ENCODE measurements around the gene MYO9B. TPM values are rescaled to one million over a fixed set of nuclear protein-coding genes. Genes with fewer than 3 reads are reported as not detected.

Gene MYO9B
- total and polyA plus RNA-seq, 2 experiments from 2014 or later, result 20.1 to 71.8 TPM

GRCh38 chr19:17055636-17056035, 19.9 kb upstream of the MYO9B start:
- Histone ChIP-seq H3K27me3 (replicated peaks; ENCODE audit: insufficient read depth) (no peaks in the 10 kb centered on the region), H3K4me2 (ENCODE audit: unreplicated experiment) (no peak overlapping the region), H3K9ac (no peak overlapping the region), H4K20me1 (ENCODE audit: insufficient read depth) (no peaks in the 10 kb centered on the region), H3K27ac (no peak overlapping the region), H3K4me1 (ENCODE audit: insufficient read depth) (no peaks in the 10 kb centered on the region), H3K79me2 (ENCODE audit: insufficient read depth) (no peaks in the 10 kb centered on the region), H3K9me2 (ENCODE audit: insufficient read depth) (no peaks in the 10 kb centered on the region), H3F3A (ENCODE audit: insufficient read depth) (no peaks in the 10 kb centered on the region), H3K36me3 (ENCODE audit: low read depth) (peaks cover 12% of the 10 kb centered on the region; the same call in 1 of the 2 replicates), H3K9me3 (ENCODE audit: low read depth) (no peaks in the 10 kb centered on the region), H2AFZ (no peak overlapping the region), H3K4me3 (no peak overlapping the region)
- DNase-seq, result no peak
- TF ChIP-seq EZH2phosphoT487 (IDR thresholded peaks at IDR 0.05; ENCODE audit: insufficient read depth, low read depth) (no peak), EZH2 (IDR thresholded peaks at IDR 0.05; ENCODE audit: insufficient read depth, poor library complexity, severe bottlenecking) (no peak)
- 97 to 99% methylated on average over 15 of the region's 15 CpGs for WGBS, 2 experiments (ENCODE audit: low coverage in 1 of 2, low lambda C conversion rate in 2 of 2, missing lambda C conversion rate in 2 of 2)
- in situ Hi-C loops (cut with MboI), result loop anchor here (10.0 kb wide), 1 partner anchor 271 kb away; no protein-coding TSS in a partner anchor

- peak; percentile 55 for DNase-seq
- H3K4me3 ChIP-seq, result no peak overlapping the region
- no peak overlapping the region for H3K4me2 ChIP-seq (ENCODE audit: unreplicated experiment)
- H3K36me3 ChIP-seq (ENCODE audit: low read depth), result peaks cover 12% of the 10 kb centered on the region; the same call in 1 of the 2 replicates
- no peaks in the 10 kb centered on the region for H4K20me1 ChIP-seq (ENCODE audit: insufficient read depth)
- no peak overlapping the region for H3K27ac ChIP-seq
- no peak overlapping the region for H2AFZ ChIP-seq
- H3K9me2 ChIP-seq (ENCODE audit: insufficient read depth), result no peaks in the 10 kb centered on the region
- no peaks in the 10 kb centered on the region for H3K9me3 ChIP-seq (ENCODE audit: low read depth)
- peaks cover 6% of the 10 kb centered on the region; the same call in 1 of the 2 replicates for H3K79me2 ChIP-seq (ENCODE audit: insufficient read depth)
- TF ChIP-seq EZH2phosphoT487 (IDR thresholded peaks at IDR 0.05; ENCODE audit: insufficient read depth, low read depth), result no peak
- TF ChIP-seq EZH2 (IDR thresholded peaks at IDR 0.05; ENCODE audit: insufficient read depth, poor library complexity, severe bottlenecking), result no peak
- no peak overlapping the region for H3K9ac ChIP-seq
- 99 to 100% methylated on average over 8 of the region's 8 CpGs for WGBS, 2 experiments (ENCODE audit: low coverage in 1 of 2, low lambda C conversion rate in 2 of 2, missing lambda C conversion rate in 2 of 2)
- in situ Hi-C loops (cut with MboI), result loop anchor here (10.0 kb wide), 1 partner anchor 273 kb away; no protein-coding TSS in a partner anchor
- H3K4me1 ChIP-seq (ENCODE audit: insufficient read depth), result no peaks in the 10 kb centered on the region
- H3K27me3 ChIP-seq (replicated peaks; ENCODE audit: insufficient read depth), result no peaks in the 10 kb centered on the region
- no peaks in the 10 kb centered on the region for H3F3A ChIP-seq (ENCODE audit: insufficient read depth)
Observed at GRCh38 chr19:17058236-17058635, 17.3 kb upstream of the MYO9B start.

GRCh38 chr19:17060802-17061201, 14.8 kb upstream of the MYO9B start:
- no peak for DNase-seq
- Histone ChIP-seq H3K4me1 (ENCODE audit: insufficient read depth) (no peaks in the 10 kb centered on the region), H3K9me2 (ENCODE audit: insufficient read depth) (no peaks in the 10 kb centered on the region), H3F3A (ENCODE audit: insufficient read depth) (no peaks in the 10 kb centered on the region), H3K27me3 (replicated peaks; ENCODE audit: insufficient read depth) (no peaks in the 10 kb centered on the region), H3K27ac (no peak overlapping the region), H3K79me2 (ENCODE audit: insufficient read depth) (peaks cover 29% of the 10 kb centered on the region), H3K36me3 (ENCODE audit: low read depth) (peaks cover 12% of the 10 kb centered on the region; the same call in 1 of the 2 replicates), H4K20me1 (ENCODE audit: insufficient read depth) (no peaks in the 10 kb centered on the region), H3K9me3 (ENCODE audit: low read depth) (no peaks in the 10 kb centered on the region), H3K4me2 (ENCODE audit: unreplicated experiment) (no peak overlapping the region), H3K9ac (no peak overlapping the region), H2AFZ (no peak overlapping the region), H3K4me3 (no peak overlapping the region)
- in situ Hi-C loops (cut with MboI), result no loop called here
- TF ChIP-seq EZH2 (IDR thresholded peaks at IDR 0.05; ENCODE audit: insufficient read depth, poor library complexity, severe bottlenecking) (no peak), EZH2phosphoT487 (IDR thresholded peaks at IDR 0.05; ENCODE audit: insufficient read depth, low read depth) (no peak)
- 95 to 96% methylated on average over 3 of the region's 3 CpGs for WGBS, 2 experiments (ENCODE audit: low coverage in 1 of 2, low lambda C conversion rate in 2 of 2, missing lambda C conversion rate in 2 of 2)

GRCh38 chr19:17061205-17061604, 14.4 kb upstream of the MYO9B start:
- Histone ChIP-seq H3K27ac (no peak overlapping the region), H3K9me3 (ENCODE audit: low read depth) (no peaks in the 10 kb centered on the region), H3K36me3 (ENCODE audit: low read depth) (peaks cover 12% of the 10 kb centered on the region; the same call in 1 of the 2 replicates), H3K9me2 (ENCODE audit: insufficient read depth) (no peaks in the 10 kb centered on the region), H3K4me2 (ENCODE audit: unreplicated experiment) (no peak overlapping the region), H4K20me1 (ENCODE audit: insufficient read depth) (no peaks in the 10 kb centered on the region), H2AFZ (no peak overlapping the region), H3K27me3 (replicated peaks; ENCODE audit: insufficient read depth) (no peaks in the 10 kb centered on the region), H3K79me2 (ENCODE audit: insufficient read depth) (peaks cover 30% of the 10 kb centered on the region), H3K9ac (no peak overlapping the region), H3K4me1 (ENCODE audit: insufficient read depth) (no peaks in the 10 kb centered on the region), H3K4me3 (no peak overlapping the region), H3F3A (ENCODE audit: insufficient read depth) (no peaks in the 10 kb centered on the region)
- no peak for DNase-seq
- in situ Hi-C loops (cut with MboI), result no loop called here
- 96 to 98% methylated on average over 3 of the region's 3 CpGs for WGBS, 2 experiments (ENCODE audit: low coverage in 1 of 2, low lambda C conversion rate in 2 of 2, missing lambda C conversion rate in 2 of 2)
- TF ChIP-seq EZH2phosphoT487 (IDR thresholded peaks at IDR 0.05; ENCODE audit: insufficient read depth, low read depth) (no peak), EZH2 (IDR thresholded peaks at IDR 0.05; ENCODE audit: insufficient read depth, poor library complexity, severe bottlenecking) (no peak)

Measured in GM23248 (cell line).